NCI-H1930 (cell line): ENCODE data around the gene EPHX1.
A peak's percentile ranks its signal among the peaks of the same experiment; 100 is the strongest.

Experiments
- DNase-seq, 2 experiments: peaks; one replicate each; lab custom pipeline; 2025; lab: John Stamatoyannopoulos, UW

EPHX1 gene

GRCh38 chr1:225861834-225862580 lies 52.1 kb downstream of the EPHX1 start:
- no peak for DNase-seq

GRCh38 chr1:225862581-225862950 lies 52.6 kb downstream of the EPHX1 start:
- DNase-seq, result no peak

- no peak for DNase-seq
Observed at GRCh38 chr1:225863167-225863566, 53.2 kb downstream of the EPHX1 start.

GRCh38 chr1:225865514-225865913 lies 55.6 kb downstream of the EPHX1 start:
- no peak for DNase-seq

- no peak for DNase-seq
Observed at GRCh38 chr1:225866061-225866837, 56.3 kb downstream of the EPHX1 start.

- no peak for DNase-seq
Observed at GRCh38 chr1:225866981-225867380, 57.1 kb downstream of the EPHX1 start.

GRCh38 chr1:225868631-225869330 lies 58.9 kb downstream of the EPHX1 start:
- no peak for DNase-seq

GRCh38 chr1:225870911-225871310 lies 61.0 kb downstream of the EPHX1 start:
- no peak for DNase-seq

GRCh38 chr1:225871359-225872074 lies 61.6 kb downstream of the EPHX1 start:
- peak in 1 of 2 experiments; percentile 38 for DNase-seq

- DNase-seq, result no peak
Observed at GRCh38 chr1:225872075-225872430, 62.1 kb downstream of the EPHX1 start.

- DNase-seq, result no peak
Observed at GRCh38 chr1:225873281-225873850, 63.4 kb downstream of the EPHX1 start.

GRCh38 chr1:225874431-225874830 lies 64.5 kb downstream of the EPHX1 start:
- no peak for DNase-seq

- DNase-seq, result no peak
Observed at GRCh38 chr1:225875044-225875815, 65.3 kb downstream of the EPHX1 start.

- no peak for DNase-seq
Observed at GRCh38 chr1:225876900-225877510, 67.1 kb downstream of the EPHX1 start.

GRCh38 chr1:225877580-225877979 lies 67.7 kb downstream of the EPHX1 start:
- DNase-seq, result peak in 1 of 2 experiments; percentile 19

- no peak for DNase-seq
Observed at GRCh38 chr1:225878282-225878681, 68.4 kb downstream of the EPHX1 start.

- DNase-seq, result no peak
Observed at GRCh38 chr1:225879521-225880221, 69.7 kb downstream of the EPHX1 start.

GRCh38 chr1:225880222-225880588 lies 70.3 kb downstream of the EPHX1 start:
- DNase-seq, result no peak

GRCh38 chr1:225880636-225881035 lies 70.7 kb downstream of the EPHX1 start:
- no peak for DNase-seq
